Activated CD8-positive, alpha-beta memory T cell treated with anti-CD3 and anti-CD28 coated beads for 48 hours (primary cell): ENCODE results near the gene RAB6B.

Experiments used
- DNase-seq, 3 experiments: peaks; one replicate each; pipeline ENCODE4 v3.0.0-alpha.2; 2020; ENCODE audit warnings: low read depth in 2 of 3, low spot score in 2 of 3

RAB6B gene

DNA sequence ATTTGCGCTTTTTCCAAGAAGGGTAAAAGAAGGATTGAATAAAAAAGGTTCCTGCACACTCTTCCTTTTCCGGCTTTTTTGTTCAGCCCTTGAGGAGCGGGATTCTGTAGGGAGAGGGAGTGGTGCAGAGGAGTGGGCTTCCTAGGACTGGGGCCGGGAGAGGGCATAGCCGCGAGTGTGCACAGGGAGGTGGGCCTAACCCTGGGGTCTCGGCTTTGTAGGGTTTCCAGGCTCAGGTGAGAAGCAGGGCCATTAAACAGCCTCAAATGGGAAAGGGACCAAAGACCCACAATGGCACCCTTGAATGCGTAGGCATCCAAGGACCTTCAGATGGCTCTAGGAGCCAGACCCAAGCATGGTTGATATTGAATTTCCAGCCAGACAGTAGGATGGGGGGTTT lies 35.4 kb upstream of the RAB6B start:
- no peak for DNase-seq

GRCh38 chr3:133930341-133930933 lies 34.8 kb upstream of the RAB6B start:
- no peak for DNase-seq

- no peak for DNase-seq
These were observed 33.4 kb upstream of the RAB6B start for GRCh38 chr3:133928903-133929607.

DNA sequence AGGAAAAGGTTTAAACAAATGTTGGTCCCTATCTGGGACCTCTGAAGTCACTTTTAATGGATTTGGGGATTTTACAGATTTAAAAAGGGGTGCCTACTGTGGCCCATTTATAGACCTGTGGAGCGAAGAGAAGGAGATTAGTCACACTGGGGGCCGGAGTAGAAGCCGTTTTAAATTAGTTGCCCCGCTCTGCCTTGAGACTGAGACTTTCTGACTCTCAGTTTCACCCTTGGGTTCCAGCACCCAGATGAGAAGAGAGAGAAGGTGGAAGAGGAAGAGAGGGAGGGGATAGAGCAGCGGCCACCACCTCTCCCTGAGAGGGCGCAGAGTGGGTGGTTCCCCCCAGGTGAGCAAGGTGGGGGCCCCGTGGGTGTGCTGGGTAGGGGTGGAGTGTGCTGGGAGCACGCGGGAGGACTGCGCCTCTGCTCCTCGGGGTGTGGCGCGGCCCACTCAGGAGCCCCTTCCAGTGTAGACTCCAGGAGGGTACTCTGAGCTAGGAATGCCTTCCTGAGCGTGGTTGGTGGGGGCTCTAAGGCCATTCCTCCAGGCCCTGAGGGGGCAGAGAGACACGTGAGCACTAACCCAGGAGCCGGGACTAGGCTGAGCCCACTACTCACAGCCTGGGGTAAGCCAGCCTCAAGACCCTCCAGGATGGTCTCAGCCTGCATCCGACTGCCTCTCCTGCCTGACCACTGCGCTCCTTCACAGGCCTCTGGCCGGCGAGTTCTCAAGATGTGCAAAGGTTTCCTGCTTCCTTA lies 32.6 kb upstream of the RAB6B start:
- no peak for DNase-seq

DNA sequence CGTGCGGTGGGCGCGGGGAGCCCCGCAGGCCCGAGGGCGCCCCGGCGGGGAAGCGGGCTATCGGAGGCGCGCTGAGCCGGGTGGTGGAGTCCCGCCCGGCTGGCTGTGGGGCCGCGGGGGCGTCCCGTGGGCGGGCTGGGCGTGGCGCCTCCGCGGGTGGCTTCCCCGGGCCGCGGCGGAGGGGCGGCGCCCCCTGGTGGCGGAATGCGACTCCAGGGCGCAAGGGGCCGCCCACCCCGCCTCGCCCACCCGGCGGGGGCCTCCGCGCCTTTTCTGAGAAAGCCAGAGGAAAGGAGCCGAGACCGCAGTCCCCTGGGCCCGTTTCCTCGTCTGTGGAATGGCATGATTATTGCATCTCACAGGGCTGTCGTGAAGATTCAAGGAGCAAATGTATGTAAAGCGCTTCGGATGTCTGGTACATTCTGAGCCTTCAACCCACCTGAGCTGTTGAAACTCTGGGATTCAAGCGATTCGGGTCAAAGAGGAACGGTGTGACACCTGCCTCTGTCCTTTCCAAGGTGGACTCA lies 31.9 kb upstream of the RAB6B start:
- DNase-seq = peak; percentile 42 to 57 (median 44)

GRCh38 chr3:133926736-133927539 lies 31.3 kb upstream of the RAB6B start:
- DNase-seq = no peak

DNA sequence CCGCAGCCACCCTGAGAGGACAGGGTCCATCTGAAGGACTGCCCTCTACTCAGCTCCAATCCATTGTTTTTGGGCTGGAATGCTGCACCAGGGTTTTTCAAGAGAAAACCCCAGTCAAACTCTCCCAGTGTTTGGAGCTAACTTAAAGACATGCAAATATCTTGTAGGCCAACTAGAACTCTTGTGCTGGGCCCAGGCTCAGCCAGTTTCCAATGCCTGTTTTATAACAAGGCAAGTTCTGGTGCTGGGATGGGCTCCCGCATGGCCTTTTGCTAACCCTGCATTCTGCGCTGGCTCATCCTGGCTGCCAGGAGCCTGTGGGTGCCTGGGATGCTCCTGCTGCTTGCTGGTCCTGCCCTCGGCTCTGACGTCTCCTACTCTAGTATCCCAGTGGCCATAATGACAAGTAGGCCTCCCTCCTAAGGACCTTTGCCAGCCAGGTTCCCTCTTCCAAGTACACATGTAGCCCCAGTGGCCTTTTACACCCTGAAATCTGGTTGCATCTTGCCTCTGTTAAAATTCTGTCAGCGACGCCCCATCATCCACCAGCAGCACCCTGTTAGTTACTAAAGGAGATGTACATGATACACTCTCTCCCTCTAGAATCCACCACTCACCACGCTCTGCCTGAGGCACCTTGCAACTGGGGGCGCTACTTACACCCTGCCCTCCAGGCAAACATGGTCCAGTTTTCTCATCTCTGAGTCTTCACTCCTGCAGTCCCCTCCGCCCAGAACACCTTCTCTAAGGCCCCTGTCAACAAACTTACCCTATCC lies 30.5 kb upstream of the RAB6B start:
- no peak for DNase-seq

- no peak for DNase-seq
These were observed 28.4 kb upstream of the RAB6B start for GRCh38 chr3:133924041-133924440.

DNA sequence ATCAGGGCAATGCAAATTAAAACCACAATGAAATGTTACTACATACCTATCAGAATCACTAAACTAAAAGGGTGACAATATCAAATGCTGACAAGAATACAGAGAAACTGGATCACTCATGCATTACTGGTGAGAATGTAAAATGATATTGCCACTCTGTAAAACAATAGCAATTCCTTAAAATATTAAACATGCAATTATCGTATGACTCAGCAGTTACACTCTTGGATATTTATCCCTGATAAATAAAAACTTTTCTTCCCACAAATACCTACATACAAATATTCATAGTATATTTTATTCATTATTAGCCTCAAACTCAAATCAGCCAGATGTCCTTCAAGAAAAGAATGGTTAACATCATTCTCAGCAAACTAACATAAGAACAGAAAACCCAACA lies 25.9 kb upstream of the RAB6B start:
- DNase-seq = no peak

GRCh38 chr3:133917144-133917543 lies 21.5 kb upstream of the RAB6B start:
- no peak for DNase-seq

DNA sequence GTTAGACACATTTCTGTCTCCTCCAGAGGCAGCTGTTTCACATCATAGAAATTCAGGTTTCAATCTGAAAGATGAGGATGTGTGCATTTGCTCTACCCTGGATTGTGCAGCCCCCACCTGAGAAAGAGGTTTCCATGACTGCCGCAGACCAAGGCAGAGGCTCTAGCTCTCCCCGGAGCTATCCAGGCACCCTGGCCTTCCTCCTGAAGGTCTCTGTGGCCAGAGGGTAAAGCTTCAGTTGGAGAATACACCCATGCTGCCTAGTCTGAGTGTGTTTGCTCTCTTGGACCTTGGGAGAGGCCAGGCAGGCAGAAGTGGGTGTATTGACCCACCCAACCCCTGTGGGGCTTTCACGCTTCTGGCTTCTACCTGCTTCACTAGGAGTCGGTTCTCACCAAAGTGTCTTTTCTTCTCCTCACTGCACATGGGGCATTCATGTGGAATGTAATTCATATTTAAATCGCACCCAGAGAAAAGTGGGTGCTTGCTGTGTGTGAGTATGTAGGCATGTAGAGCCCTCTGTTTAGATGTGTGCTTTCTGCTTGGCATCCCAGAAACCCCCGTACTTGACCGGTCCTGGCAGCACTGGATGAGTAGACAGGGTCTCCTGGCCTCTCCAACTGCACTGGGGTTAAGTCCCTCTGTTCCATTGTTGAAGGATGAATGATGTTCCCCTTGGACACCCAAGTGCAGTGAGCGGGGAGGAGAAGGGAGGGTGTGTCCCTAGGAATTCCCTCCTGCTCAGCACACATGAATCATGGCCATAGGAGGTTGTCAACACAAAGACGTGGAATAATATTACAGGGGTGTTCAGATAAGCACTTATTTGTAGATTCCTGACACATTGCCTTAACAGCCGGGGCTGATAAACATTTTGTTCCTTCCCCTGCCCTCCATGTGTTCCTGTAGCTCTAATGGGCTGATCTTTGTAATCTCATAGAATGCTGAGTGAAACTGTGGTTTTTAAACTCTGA lies 20.3 kb upstream of the RAB6B start:
- DNase-seq = no peak

DNA sequence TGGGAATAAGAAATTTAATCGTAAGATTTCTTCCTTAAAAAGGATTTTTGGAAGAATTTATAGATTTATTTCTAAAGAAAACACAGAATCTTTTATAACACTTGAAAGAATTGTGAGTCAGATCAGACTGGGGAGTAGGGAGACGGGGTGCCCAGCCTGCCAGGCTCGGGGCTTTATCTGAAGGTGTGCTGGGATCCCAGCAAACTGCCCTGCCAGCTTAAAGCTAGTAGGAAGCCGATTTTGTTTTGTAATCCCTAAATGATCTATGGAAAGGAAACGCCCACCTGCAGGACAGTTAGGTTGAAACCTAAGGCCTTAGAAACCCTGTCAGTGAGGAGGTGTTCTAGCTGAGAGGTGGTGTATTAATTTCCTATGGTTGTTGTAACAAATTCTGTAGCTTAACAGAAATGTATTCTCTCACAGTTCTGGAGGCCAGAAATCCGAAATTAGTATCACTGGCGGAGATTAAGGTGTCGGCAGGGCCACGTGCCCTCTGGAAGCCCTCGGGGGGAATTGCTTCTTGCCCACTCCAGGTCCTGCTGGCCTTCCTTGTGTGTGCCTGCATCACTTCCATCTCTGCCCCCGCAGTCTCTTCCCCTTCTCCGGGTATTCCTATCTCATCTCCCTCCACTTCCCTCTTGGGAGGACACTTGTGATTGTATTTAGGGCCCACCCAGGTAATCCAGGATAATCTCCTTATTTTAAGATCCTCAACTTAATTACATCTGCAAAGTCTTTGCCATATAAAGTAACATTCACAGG lies 19.3 kb upstream of the RAB6B start:
- no peak for DNase-seq

DNA sequence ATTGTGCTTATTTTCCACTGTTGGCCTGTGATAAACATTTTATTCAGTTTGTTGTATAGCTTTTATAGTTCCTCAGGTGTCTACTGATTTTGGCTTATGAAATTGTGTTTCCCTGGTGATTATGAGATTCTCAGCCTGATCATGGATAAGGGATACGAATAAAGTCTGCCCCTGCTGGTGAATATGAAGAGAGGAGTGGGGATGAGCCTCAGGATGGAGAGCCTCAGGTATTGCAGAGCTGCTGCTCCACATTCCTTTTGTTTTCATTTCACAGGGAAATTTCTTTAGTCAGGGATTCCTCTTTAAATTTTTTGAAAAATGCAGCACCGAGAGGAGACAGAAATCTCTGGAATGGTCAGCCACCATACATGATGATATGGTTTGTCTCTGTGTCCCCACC lies 14.7 kb upstream of the RAB6B start:
- no peak for DNase-seq

GRCh38 chr3:133905376-133905775 lies 9.7 kb upstream of the RAB6B start:
- DNase-seq = no peak

DNA sequence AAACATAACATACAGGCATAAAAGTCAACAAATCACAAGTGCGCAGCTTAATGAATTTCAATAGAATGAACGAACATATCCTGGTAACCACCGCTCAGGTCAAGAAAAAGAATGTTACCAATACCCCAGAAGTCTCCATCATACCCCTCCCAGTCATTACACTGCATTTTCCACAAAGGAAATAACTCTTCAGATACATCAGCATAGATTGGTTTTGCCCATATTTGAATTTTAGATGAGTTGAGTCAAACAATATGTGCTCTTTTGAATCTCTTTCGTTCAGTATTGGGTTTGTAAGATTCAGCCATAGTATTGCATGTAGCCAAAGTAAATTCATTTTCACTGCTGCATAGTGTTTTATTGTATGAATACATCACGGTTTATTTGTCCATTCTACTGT lies 6.2 kb upstream of the RAB6B start:
- no peak for DNase-seq

DNA sequence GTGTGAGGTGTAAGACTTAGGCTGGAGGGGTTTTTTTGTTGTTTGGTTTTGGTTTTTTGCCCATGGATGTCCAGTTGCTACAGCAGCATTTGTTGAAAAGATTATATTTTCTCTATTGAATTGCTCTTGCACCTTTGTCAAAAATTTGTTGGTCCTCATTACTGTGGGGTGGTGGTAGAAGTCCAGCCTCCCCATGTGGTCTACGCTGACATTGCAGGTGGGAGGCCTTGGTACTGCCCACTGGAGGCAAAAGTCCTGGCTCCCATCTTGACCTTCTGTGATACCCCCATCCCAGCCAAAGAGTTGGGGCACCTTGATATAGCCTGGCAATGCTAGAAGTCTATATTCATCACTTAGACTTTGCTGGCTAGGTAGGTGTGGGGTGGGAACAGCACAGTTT lies 5.4 kb upstream of the RAB6B start:
- DNase-seq = no peak

- no peak for DNase-seq
These were observed 3.6 kb upstream of the RAB6B start for GRCh38 chr3:133899311-133899710.

GRCh38 chr3:133897547-133897946 lies 1.9 kb upstream of the RAB6B start:
- DNase-seq = no peak
